GM13976 (cell line): ENCODE measurements around the gene SETD6.

Experiments
- DNase-seq: peaks from one replicate; pipeline ENCODE4 v3.0.0; 2012; ENCODE audit warnings: low spot score
- CTCF ChIP-seq: IDR thresholded peaks from 2 replicates; pipeline ENCODE4 v1.5.1; 2012; ENCODE audit warnings: borderline replicate concordance, mild to moderate bottlenecking; ENCODE audit not compliant: insufficient read depth; ENCODE audit errors: extremely low read depth, missing control alignments, control extremely low read depth
- in situ Hi-C: fragments of 300-500 bp; cut with MboI; formaldehyde crosslinking; loops from one replicate; pipeline ENCODE4 v1.12.0; 2022; ENCODE audit warnings: low sequenced_read_pairs, mixed read lengths, inconsistent platforms; ENCODE audit not compliant: unreplicated experiment

Gene SETD6

GRCh38 chr16:58515125-58515870 is at the start of gene SETD6:
Gene SETD6 (plus strand): TSS chr16:58515517. CDS start chr16:58515538, 21 bp downstream.
- no peak for TF ChIP-seq CTCF
- peak; percentile 90 for DNase-seq
- in situ Hi-C loops = loop anchor here (10.0 kb wide), 1 partner anchor 140 kb away; no protein-coding TSS in a partner anchor

- no peak for DNase-seq
- no peak for TF ChIP-seq CTCF
- in situ Hi-C loops = no loop called here
Measured at GRCh38 chr16:58465817-58466216, 49.5 kb upstream of the SETD6 start.

GRCh38 chr16:58466396-58466795 is 48.9 kb upstream of the SETD6 start:
- in situ Hi-C loops = no loop called here
- DNase-seq = no peak
- no peak for TF ChIP-seq CTCF

GRCh38 chr16:58467905-58468304 is 47.4 kb upstream of the SETD6 start:
- no peak for DNase-seq

GRCh38 chr16:58471209-58471975 is 43.9 kb upstream of the SETD6 start:
- no peak for TF ChIP-seq CTCF
- DNase-seq = no peak
- in situ Hi-C loops = no loop called here

More at GRCh38 chr16:58467905-58468304, 47.4 kb upstream of the SETD6 start:
- in situ Hi-C loops = no loop called here
- no peak for TF ChIP-seq CTCF

GRCh38 chr16:58472266-58472665 is 43.1 kb upstream of the SETD6 start:
- no peak for DNase-seq
- in situ Hi-C loops = no loop called here
- no peak for TF ChIP-seq CTCF
